IgD-negative memory B cell (primary cell): Measurements from ENCODE around the gene TCF23. TPM values are rescaled to one million over a fixed set of nuclear protein-coding genes. Genes with fewer than 3 reads are reported as not detected.
A peak's percentile ranks its signal among the peaks of the same experiment; 100 is the strongest.

Experiments
- H3K27ac Mint-ChIP-seq, 3 donors: one replicate each; pipeline ENCODE4 v1.8.0; 2020 to 2022; ENCODE audit warnings: mild to moderate bottlenecking in 3 of 3, mixed read lengths in 3 of 3, moderate library complexity in 1 of 3
- H3K27me3 Mint-ChIP-seq: one replicate; pipeline ENCODE4 v1.8.0; 2021; ENCODE audit warnings: mixed read lengths
- H3K36me3 Mint-ChIP-seq: one replicate; pipeline ENCODE4 v1.8.0; 2020; ENCODE audit warnings: mild to moderate bottlenecking, mixed read lengths
- H3K4me1 Mint-ChIP-seq, 3 donors: one replicate each; pipeline ENCODE4 v1.8.0; 2020 to 2022; ENCODE audit warnings: mixed read lengths in 3 of 3, mild to moderate bottlenecking in 1 of 3
- H3K4me3 Mint-ChIP-seq, 4 donors: one replicate each; pipeline ENCODE4 v1.8.0; 2020 to 2022; ENCODE audit warnings: mild to moderate bottlenecking in 4 of 4, mixed read lengths in 4 of 4, moderate library complexity in 3 of 4
- H3K9me3 Mint-ChIP-seq, 3 donors: one replicate each; pipeline ENCODE4 v1.8.0; 2020 to 2021; ENCODE audit warnings: mixed read lengths in 3 of 3, mild to moderate bottlenecking in 1 of 3
- polyA plus RNA-seq: library from polyadenylated mRNA; unstranded; fragments of 300-500 nt; fragmentation: Illumina TruSeq; gene quantifications from one replicate; pipeline ENCODE4 v1.2.3, GENCODE V29; 2021

TCF23 gene
- polyA plus RNA-seq, 1 donor from 2014 or later: not detected

DNA sequence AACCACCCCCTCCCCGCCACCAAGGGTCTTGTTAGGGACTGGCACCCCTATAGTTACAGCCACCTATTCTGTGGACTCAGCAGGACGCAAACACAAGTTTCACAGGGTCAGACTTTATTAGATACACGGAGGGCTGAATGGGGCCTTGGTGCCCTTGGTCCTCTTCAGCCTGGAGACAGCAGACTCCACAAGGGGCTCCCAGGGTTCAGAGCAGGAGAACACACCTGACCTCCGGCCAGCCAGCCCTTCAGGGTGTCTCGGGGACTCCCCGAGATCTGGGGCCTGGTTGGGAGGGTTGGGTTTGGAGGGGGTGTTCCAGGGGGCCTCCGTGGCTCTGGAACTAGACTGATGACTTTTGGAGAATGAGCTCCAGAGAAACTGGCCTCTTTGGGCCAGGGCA, 12.1 kb upstream of the TCF23 start:
- H3K27me3 Mint-ChIP-seq: peaks cover 1% of the 10 kb centered on the region
- H3K27ac Mint-ChIP-seq: peak overlapping the region in 2 of 3 donors; percentile 50 to 57
- H3K4me1 Mint-ChIP-seq: peaks cover 10 to 16% (median 14%) of the 10 kb centered on the region in 3 donors
- no peak overlapping the region for H3K4me3 Mint-ChIP-seq
- peaks cover 2% of the 10 kb centered on the region for H3K36me3 Mint-ChIP-seq
- H3K9me3 Mint-ChIP-seq: no peaks in the 10 kb centered on the region

DNA sequence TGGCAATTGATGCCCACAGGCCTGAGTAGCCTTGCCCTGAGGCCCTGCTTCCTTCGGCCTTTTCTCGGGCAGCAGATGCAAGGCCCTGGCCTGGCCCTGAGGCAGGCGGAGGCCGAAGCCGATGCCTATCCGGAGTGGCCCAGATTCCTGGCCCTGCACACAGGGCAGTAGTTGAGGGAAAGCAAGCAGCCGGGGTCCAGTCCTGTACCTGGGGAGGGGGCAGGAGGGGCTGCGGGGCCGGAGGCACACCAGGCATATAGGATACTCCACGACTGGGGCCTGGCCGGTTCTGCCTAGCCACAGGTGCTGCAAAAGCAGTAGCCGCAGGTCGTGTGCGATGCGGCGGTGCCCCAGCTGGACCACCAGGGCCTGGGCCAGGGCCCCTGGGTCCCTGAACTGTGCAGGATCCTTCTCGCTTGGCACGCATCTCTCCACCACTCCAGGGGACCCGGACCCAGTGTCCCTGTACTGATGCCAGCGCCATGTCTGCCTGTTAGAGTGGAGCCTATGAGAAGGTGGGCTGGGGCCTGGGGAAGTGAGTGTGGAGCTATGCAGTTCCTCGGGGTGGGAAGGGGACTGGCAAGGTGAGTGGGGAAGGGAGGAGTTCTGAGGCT, 11.4 kb upstream of the TCF23 start:
- peaks cover 1% of the 10 kb centered on the region for H3K27me3 Mint-ChIP-seq
- H3K36me3 Mint-ChIP-seq: peaks cover 2% of the 10 kb centered on the region
- H3K4me3 Mint-ChIP-seq: no peak overlapping the region
- peaks cover 10 to 16% (median 14%) of the 10 kb centered on the region in 3 donors for H3K4me1 Mint-ChIP-seq
- H3K9me3 Mint-ChIP-seq: no peaks in the 10 kb centered on the region
- no peak overlapping the region for H3K27ac Mint-ChIP-seq

DNA sequence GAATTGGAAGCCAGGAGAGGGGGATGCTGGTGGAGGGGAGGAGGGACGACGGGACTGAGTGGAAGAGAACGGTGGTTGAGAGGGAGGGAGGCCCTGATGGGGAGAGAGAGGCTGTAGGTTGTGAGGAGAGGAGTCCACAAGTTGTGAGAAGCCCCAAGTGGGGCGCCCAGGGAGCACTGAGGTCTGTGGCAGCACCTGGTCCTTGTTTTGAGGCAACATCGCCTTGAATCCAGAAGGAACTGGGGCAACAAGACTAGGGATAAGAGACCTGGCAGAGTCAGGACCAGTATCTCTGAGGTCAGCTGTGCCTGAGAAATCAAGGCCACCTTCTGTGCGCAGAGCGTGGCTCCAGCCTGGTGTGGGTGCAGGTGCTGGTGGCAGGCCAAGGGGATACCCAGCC, 10.7 kb upstream of the TCF23 start:
- Mint-ChIP-seq H3K9me3 (no peaks in the 10 kb centered on the region), H3K36me3 (peaks cover 2% of the 10 kb centered on the region), H3K27me3 (peaks cover 1% of the 10 kb centered on the region), H3K4me3 (peak overlapping the region in 1 of 4 donors; percentile 53), H3K4me1 (peaks cover 6 to 13% (median 11%) of the 10 kb centered on the region in 3 donors), H3K27ac (peak overlapping the region in 1 of 3 donors; percentile 41)

DNA sequence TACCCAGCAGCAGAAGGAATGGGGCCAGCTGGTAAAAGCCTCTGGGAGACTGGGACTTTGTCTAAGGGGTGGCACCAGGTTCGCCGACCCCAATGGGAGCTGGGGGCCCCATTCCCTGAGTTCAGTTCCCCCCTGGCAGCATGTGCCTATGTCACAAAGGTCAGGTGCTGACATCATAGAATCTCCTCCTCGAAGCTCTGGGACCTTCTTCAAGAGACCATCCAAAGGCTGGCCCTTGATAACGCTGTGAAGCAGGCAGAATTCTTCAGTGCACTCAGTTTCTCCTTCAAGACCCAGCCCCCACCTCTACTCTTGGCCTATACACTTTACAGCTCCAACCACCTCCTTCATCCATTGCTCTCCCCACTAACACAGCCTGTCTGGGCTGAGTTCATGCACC, 9.5 kb upstream of the TCF23 start, which contains the start of gene PRR30:
PRR30 (minus strand) TSS at position 101 of the 400 bp plus-strand sequence. CDS start 1,081 bp downstream, outside the sequence.
- Mint-ChIP-seq H3K27ac (peak within 1 kb of the TSS in 1 of 3 donors; percentile 53), H3K4me1 (peaks cover 2 to 4% (median 3%) of the 10 kb centered on the region in 3 donors), H3K9me3 (no peaks in the 10 kb centered on the region), H3K4me3 (peak within 1 kb of the TSS in 2 of 4 donors; percentile 25 to 53), H3K27me3 (peaks cover 1% of the 10 kb centered on the region), H3K36me3 (no peaks in the 10 kb centered on the region)

DNA sequence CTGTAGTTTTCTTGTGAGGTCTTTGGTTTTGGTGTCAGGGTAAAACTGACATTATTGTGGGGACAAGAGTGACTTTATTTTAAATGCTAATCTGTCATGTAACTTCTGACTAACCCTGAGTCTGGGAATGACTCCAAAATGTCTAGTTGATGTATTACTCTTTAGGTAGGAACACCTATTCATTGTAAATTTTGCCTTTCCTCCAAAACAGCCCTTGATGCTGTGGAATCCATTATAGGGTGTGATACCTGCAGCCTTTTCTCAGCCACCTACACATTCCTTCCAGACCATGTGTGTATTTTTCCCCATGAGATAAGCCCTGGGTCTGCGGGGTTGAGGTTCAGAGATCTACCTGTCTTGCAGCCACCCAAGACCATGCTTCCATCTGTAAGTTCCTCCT, 5.5 kb upstream of the TCF23 start:
- Mint-ChIP-seq H3K4me3 (no peak overlapping the region), H3K27ac (no peak overlapping the region), H3K9me3 (no peaks in the 10 kb centered on the region), H3K36me3 (no peaks in the 10 kb centered on the region), H3K4me1 (peaks cover 0 to 1% (median 0%) of the 10 kb centered on the region in 3 donors), H3K27me3 (peaks cover 3% of the 10 kb centered on the region)

DNA sequence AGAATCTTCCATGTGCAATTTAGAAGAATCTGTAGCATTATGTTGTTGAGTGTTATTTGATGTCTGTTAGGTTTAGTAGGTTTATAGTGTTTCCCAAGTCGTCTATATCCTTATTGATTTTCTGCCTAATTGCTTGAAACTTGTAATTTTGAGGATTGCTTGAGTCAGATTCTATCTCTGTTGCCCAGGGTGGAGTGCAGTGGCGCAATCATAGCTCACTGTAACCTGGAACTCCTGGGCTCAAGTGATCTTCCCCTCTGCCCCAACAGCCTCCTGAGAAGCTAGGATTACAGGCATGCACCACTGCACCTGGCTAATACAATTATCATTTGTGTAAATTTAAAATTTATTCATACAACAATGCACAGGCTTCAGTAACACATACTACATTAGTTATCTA, 3.1 kb upstream of the TCF23 start:
- Mint-ChIP-seq H3K27ac (no peak overlapping the region), H3K27me3 (peaks cover 6% of the 10 kb centered on the region), H3K9me3 (no peaks in the 10 kb centered on the region), H3K4me3 (no peak overlapping the region), H3K36me3 (no peaks in the 10 kb centered on the region), H3K4me1 (peaks cover 0 to 1% (median 0%) of the 10 kb centered on the region in 3 donors)

DNA sequence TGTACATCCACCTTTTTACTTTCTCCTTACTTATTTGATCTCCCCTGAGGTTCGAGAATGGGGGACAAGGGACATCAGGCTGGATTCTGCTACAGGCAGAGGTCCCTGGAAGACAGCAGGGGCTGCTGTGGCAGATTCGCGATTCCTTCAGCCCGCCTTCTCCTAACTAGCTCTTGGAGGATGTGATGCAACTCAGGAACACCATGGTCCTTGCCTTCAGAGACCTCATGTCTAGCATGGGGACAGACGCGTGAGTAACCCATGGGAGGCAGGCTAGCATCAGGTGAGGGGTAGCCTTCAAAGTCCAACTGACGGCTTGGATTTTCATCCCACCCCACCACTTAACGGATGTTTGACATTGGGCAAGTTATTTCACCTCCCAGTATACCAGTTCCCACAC, 869 bp upstream of the TCF23 start:
- Mint-ChIP-seq H3K4me3 (no peak overlapping the region), H3K27me3 (peaks cover 9% of the 10 kb centered on the region), H3K36me3 (no peaks in the 10 kb centered on the region), H3K4me1 (peaks cover 0 to 1% (median 0%) of the 10 kb centered on the region in 3 donors), H3K9me3 (no peaks in the 10 kb centered on the region), H3K27ac (no peak overlapping the region)

DNA sequence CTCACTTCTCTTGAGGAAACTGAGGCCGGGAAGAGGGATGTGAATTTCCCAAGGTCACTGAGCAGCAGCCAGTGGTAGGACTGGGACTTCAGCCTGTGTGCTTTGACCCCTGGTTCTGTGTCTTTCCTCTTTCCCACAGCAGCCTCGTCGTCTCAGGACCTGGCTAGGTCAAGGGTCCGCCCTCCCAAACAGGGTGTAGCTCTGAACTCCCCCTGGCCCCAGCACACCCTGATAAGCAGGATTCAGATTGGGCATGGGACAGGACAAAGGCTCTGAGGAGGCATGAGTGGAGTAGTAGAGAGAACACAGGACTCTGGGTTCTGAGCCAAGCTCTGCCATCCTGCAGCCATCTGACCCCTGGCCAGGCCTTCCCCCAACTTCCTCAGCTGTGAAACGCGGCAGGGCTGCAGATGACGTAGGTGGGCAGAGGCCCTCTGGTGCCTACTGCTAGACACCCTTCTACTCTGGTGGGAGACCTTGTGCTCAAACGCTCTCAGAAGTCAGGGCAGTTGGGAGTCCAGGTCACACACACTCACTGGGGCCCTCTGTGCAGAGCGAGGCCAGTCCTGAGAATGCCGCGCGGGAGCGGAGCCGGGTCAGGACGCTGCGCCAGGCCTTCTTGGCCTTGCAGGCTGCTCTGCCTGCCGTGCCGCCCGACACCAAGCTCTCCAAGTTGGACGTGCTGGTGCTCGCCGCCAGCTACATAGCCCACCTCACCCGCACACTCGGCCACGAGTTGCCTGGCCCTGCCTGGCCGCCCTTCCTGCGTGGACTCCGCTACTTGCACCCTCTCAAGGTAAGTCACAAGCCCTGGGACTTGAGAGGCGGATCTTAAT, 984 bp downstream of the TCF23 start:
- no peaks in the 10 kb centered on the region for H3K36me3 Mint-ChIP-seq
- peaks cover 10% of the 10 kb centered on the region for H3K27me3 Mint-ChIP-seq
- no peaks in the 10 kb centered on the region for H3K9me3 Mint-ChIP-seq
- peaks cover 0 to 1% (median 0%) of the 10 kb centered on the region in 3 donors for H3K4me1 Mint-ChIP-seq
- H3K4me3 Mint-ChIP-seq: no peak overlapping the region
- no peak overlapping the region for H3K27ac Mint-ChIP-seq

DNA sequence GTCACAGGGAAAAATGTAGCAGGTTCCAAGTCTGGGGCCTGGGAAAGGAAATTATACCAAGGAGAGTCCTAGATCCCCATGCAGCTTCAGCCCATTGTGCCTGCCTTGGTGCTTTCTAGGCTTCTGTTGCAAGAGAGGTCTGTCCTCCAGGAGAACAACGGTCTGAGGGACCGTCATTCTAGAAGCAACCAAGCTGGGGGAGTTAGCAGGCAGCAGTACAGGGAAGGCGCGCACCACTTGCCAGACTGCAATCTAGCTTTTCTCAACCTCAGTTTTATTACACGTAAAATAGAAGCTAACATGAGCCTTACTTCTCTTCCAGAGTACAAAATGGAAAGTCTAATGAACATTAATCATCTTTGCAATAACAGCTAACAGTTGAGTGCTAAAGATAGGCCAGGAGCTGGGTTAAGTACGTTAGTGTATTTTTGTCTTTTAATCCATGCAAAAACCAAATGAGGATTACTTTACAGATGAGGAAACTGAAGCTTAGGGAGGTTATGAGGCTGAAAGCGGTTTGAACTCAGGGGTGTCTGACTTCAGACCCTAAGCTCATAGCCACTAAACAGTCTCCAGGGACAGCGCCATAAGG, 1.9 kb downstream of the TCF23 start:
- no peaks in the 10 kb centered on the region for H3K9me3 Mint-ChIP-seq
- H3K27ac Mint-ChIP-seq: no peak overlapping the region
- no peaks in the 10 kb centered on the region for H3K4me1 Mint-ChIP-seq
- H3K4me3 Mint-ChIP-seq: no peak overlapping the region
- H3K36me3 Mint-ChIP-seq: no peaks in the 10 kb centered on the region
- peaks cover 10% of the 10 kb centered on the region for H3K27me3 Mint-ChIP-seq

DNA sequence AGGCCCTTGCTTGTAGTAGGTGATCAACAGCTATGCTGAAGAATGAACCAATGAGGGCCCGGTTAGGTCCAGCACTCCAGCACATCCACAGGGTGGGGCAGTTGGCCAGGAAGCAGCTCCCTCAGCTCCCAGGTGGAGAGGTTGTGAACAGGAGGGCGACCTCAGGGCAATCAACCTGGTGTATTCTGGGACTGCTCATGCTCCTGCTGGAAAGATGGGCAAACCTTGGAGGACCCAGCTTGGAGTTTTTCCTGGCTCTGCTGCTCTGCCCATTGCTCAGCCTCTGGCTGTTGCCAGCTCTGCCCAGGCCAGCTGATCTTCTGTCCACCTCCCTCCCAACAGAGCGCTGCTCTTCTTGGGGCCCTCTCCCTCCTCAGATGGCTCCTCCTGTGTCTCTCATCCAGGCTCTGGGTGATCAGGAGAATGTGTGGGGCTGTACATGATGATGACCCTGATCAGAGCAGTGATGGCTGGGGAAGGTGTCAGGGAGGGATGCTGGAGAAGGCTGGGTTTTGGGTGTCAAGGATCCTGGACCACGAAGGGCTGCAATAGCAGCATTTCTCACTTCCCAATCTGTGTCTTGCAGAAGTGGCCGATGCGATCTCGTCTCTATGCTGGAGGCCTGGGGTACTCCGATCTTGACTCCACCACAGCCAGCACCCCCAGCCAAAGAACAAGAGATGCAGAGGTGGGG, 3.4 kb downstream of the TCF23 start:
- no peaks in the 10 kb centered on the region for H3K4me1 Mint-ChIP-seq
- no peaks in the 10 kb centered on the region for H3K9me3 Mint-ChIP-seq
- H3K27me3 Mint-ChIP-seq: peaks cover 12% of the 10 kb centered on the region
- H3K27ac Mint-ChIP-seq: no peak overlapping the region
- no peak overlapping the region for H3K4me3 Mint-ChIP-seq
- no peaks in the 10 kb centered on the region for H3K36me3 Mint-ChIP-seq

DNA sequence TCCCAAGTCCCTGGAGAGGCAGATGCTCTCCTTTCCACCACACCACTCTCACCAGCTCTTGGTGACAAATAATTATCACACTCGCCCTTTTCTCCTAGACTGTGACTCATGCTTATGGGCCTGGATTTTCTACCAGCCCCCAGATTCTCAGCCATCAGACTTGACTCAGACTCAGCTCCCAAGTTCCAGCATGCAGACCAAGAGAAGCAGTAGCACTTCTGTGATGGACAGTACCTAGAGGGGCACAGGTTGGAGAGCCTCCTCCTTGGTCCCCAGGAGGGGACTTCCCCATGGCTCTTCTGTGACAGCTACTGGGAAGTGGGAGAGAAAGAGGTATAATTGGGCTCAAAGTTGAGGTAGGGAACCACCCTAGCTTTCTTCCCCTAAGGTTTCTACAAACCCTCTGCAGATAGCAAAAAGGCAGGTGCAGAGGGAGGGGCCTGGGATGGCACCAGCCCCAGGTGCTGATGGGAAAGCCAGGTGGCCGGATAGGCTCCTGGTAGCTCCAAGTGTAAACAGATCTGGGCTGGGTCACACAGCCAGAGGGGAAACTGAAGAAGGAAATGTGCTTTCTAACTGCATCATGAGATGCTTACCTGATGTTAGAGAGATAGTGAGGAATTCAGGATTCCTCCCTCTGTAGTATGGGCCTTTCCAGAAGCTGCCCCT, 4.1 kb downstream of the TCF23 start:
- H3K9me3 Mint-ChIP-seq: no peaks in the 10 kb centered on the region
- H3K4me1 Mint-ChIP-seq: no peaks in the 10 kb centered on the region
- H3K4me3 Mint-ChIP-seq: no peak overlapping the region
- peaks cover 12% of the 10 kb centered on the region for H3K27me3 Mint-ChIP-seq
- no peaks in the 10 kb centered on the region for H3K36me3 Mint-ChIP-seq
- H3K27ac Mint-ChIP-seq: no peak overlapping the region

DNA sequence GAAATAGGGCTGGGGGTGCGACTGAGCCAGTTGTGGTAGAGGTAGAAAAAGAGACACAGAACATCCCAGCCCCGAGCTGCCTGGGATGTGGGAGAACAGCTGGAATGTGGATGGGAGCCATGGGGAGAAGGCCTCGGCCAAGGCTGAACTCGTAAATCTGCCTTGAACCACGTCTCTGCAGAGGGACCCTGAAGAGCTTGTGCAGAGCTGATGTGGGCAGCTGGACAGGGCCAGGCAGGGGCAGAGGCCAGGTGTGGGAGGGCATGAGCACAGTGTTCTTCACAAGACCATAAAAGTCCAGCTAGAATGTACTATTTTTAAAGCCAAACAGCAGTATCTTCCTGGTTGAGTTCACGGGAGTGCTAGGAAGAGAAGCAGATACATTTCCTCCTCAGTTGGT, 5.7 kb downstream of the TCF23 start:
- no peaks in the 10 kb centered on the region for H3K4me1 Mint-ChIP-seq
- no peak overlapping the region for H3K27ac Mint-ChIP-seq
- no peaks in the 10 kb centered on the region for H3K9me3 Mint-ChIP-seq
- no peaks in the 10 kb centered on the region for H3K36me3 Mint-ChIP-seq
- peaks cover 8% of the 10 kb centered on the region for H3K27me3 Mint-ChIP-seq
- H3K4me3 Mint-ChIP-seq: no peak overlapping the region

DNA sequence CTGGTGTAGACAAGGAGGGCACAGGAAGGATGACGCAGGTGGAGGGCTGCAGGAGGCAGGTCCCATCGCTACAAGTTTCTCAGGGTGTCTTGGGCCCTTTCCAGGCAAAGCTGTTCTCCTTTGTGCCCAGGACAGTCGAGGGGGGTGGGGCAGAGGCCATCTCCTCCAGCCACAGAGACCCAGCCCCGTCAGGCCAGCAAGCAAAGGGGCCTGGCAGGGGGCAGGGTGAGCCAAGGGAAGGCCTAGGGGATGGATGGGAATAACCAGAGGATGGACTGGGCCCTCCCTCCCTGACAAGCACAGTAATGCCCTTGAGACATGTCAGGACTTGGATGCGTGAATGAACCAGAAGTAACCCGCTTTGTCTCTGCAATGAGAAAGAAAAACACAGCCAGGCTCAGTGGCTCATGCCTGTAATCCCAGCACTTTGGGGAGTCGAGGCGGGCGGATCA, 6.3 kb downstream of the TCF23 start:
- Mint-ChIP-seq H3K4me1 (no peaks in the 10 kb centered on the region), H3K4me3 (no peak overlapping the region), H3K27me3 (peaks cover 8% of the 10 kb centered on the region), H3K36me3 (no peaks in the 10 kb centered on the region), H3K9me3 (no peaks in the 10 kb centered on the region), H3K27ac (no peak overlapping the region)

DNA sequence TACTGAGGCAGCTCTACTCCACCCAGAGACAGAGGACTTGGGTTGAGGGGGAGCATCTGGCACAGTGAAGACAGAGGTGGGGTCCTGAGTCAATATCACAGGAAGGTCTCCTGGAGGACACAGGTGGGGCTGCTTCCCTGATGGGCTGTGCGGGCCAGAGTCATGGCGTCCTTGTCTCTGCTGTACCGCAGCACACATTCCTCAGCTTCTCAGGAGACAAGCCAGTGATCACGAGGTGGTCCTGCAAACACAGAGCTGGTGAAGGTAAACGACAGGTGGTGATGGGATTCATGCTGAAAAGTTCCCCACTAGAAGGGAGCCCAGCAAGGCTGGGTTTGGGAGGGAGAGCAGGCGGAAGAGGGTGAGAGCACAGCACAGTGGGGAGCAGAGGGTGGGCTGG, 9.7 kb downstream of the TCF23 start:
- Mint-ChIP-seq H3K4me3 (no peak overlapping the region), H3K9me3 (no peaks in the 10 kb centered on the region), H3K27ac (no peak overlapping the region)

More for the DNA sequence above, 9.7 kb downstream of the TCF23 start:
- Mint-ChIP-seq H3K4me1 (peaks cover 2 to 9% (median 3%) of the 10 kb centered on the region in 3 donors), H3K27me3 (peaks cover 4% of the 10 kb centered on the region), H3K36me3 (no peaks in the 10 kb centered on the region)
